HG02678 (cell line): ENCODE data around the gene PRPF6.

Experiments
- ATAC-seq: cut with Tn5 transposase; IDR thresholded peaks from one replicate; pipeline ENCODE4 v1.9.1; 2021; ENCODE audit warnings: mild to moderate bottlenecking, moderate library complexity; ENCODE audit not compliant: unreplicated experiment

Gene PRPF6

DNA sequence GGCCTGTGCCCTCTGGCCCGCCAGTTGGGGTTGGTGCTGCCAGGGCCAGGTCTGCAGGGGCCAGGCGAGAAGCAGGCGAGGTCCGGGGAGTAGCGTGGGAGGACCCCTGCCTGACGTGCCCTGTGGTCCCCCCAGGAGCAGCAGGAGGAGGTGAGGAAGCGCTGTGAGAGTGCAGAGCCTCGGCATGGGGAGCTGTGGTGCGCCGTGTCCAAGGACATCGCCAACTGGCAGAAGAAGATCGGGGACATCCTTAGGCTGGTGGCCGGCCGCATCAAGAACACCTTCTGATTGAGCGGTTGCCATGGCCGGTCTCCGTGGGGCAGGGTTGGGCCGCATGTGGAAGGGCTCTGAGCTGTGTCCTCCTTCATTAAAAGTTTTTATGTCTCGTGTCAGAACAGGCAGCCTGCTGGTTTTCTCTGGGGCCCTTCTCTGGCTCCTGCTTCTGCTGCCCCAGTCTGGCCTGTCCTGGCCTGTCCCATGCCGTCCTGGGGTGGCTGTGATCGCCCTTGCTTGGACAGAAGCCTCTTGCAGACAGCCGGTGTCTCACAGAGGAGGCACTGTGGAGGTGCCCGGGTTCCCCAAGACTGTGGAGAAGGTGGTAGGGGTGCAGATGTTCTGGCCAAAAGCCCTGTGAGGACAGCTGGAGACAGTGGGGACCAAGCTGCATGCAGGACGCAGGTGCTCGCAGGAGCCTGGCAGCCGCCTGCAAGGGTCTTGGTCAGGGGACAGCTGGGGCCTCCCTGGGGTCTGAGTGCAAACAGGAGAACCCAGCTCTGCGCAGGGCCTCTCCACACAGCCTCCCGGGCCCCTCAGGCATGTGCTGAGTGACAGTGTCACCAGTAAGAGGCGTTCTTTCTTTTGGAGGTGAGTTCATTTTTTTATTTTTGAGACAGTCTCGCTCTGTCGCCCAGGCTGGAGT is 52.0 kb downstream of the PRPF6 start:
- ATAC-seq: no peak

DNA sequence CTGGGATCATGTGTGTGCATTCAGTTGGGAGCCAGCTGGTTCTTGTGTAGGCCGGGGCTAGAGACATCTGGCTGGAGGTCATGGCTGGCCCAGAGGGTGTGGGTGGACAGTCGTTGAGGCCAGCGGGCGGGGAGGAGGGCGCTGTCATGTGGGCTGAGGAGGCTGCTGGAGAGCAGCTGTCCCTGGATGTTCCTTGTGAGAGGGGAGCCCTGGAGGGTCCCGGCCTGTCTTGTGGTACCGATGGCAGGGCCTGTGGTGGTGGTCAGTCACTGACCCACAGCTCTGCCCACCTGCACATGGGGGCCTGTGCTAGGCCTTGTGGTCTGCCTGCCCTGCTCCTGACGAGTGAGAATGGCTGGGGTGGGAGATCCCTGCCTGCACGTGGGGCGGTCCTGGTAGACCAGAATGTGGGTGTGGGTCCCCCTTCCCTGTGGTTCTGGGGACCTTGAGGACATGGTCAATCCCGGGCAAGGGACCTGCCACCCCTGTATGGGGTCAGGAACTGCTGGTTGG is 53.1 kb downstream of the PRPF6 start:
- no peak for ATAC-seq

DNA sequence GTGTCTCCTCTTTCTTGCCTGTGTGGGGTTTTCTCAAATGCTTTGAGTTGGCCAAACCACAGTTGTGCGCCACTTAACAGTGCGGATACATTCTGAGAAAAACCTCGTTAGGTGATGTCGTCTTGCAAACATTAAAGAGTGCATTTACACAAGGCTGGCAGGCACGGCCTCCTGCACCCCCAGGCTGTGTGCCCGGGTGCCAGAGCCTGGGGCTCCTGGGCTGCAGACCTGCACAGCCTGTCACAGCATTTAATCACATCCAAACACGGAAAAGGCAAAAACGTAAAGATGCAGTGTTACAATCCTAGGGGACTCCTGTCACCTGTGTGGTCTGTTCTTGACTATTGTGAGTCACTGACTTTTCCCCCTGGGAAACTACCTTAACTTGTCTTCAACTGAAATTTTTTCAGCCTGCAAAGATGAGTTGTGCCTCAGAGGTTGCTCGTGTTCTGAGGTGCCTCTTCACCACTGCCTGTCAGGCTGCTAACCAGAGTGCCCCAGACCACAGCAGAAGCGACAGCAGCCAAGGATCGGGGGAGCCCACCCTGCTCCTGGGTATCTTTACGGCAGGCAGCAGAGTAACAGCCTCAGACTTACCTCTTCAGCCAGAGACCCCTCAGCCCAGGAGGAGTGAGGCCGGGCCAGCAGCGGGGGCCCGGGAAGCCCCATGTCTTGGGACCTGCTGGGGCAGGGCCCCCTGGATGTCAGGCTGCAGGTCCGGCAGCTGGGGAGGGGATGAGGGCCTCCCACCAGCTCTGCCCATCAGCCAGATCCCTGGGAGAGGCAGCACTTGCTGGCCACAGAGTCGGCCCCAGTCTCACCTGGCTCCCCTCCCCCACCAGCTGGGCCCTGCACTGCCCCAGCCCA is 54.4 kb downstream of the PRPF6 start:
- ATAC-seq: no peak

DNA sequence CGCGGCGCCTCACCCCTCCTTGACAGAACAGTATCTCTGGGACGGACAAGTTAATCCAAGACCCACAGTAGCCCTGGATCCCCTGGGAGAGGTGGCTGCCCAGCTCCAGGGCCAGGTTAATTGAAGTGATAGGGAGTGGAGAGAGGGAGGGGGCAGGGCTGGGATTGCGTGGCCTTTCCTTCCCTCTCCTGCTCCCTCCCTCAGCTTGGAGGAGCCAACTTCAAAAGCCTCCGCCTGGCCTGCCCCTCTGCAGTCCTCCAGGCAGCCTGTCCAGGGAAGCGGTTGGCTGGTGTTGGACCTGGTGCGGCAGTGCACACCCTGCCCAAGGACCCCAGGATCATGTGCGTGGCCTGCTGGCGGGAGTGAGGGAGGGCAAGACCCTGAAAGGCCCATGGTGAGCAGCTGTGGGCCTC is 55.0 kb downstream of the PRPF6 start, which contains the start of gene C20orf204:
Gene C20orf204 (plus strand): TSS at position 250 of the 413 bp plus-strand sequence. CDS start 142 bp downstream, at position 392.
- ATAC-seq: no peak

DNA sequence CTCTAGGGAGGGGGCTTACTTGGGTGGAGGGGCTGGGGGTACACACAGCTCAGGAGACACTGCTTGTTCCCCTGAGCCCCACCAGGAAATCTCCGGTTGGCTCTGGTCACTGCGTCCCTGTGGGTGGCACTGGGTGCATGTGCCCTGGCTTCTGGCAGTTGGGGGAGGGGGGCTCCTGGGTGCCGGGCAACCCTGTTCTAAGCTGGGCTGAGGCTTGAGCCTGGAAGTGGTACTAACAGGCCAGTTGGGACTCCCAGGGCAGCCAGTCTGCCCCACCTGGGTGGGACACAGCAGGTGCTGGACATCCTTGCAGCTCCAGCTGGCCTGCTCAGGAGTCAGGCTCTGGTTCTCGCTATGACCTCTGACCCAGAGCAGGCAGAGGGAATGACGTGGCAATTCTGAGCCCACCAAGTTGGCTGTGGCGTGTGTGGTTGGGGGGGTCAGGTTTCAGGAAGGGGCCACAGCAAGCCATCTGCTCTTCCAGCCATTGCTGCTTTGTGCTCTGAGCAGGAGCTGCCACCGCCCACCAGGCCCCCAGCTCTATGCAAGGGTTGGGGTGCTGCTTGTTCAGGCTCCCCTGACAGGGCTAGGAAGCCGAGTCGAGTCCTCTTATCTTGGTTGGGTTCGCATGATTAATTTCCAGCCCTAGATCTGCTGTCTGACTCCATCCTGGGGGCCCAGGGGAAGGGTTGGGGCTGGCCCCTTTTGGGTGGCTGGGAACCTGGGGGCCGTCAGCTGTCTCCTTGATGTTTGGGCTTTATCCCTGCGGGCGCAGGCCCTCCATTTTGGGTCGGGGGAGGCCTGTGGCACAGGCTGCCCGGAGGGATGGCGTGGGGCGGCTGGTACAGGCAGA is 55.6 kb downstream of the PRPF6 start:
- no peak for ATAC-seq

DNA sequence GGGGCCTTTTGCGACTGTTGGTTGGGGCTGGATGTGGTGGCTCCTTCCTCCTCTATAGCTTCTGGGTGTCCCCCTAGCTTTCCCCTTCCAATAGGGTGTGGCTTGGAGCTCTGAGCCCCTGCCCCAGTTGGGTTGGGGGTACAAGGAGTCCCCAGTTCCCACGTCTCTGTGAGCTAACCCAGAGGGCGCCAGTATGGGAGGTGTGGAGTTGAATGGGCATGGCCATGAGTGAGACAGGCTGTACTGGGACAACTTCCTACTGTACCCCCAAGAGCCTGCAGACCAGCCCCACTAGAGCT is 56.2 kb downstream of the PRPF6 start:
- no peak for ATAC-seq

DNA sequence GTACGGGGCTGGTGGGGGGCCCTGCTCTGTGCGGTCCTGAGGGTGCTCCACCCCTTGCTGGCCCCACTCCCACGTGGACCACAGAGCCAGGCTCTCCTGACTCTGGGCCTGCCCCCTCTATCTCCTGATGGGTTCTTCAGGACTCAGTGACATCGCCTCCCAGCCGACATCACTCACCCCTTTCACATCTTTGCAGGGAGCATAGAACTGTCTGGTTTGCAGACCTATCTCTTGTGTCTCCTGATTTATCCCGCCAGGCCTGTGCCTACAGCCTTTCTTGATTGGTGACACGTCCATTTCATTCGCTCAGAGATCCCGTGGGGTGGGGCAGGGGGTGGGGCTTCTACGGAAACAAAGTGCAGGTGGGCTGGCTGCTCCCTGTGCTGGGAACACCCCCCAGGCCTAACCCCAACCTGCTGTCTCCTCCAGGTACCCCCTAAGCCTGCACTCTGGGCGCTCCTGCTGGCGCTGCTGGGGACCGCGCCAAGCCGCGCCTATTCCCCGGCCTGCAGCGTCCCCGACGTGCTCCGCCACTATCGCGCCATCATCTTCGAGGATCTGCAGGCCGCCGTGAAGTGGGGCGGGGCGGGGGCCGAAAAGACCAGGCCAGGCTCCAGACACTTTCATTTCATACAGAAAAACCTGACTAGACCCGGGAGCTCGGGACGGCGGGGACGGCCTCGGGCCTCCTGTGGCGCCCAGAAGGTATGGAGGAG is 56.7 kb downstream of the PRPF6 start:
- no peak for ATAC-seq

DNA sequence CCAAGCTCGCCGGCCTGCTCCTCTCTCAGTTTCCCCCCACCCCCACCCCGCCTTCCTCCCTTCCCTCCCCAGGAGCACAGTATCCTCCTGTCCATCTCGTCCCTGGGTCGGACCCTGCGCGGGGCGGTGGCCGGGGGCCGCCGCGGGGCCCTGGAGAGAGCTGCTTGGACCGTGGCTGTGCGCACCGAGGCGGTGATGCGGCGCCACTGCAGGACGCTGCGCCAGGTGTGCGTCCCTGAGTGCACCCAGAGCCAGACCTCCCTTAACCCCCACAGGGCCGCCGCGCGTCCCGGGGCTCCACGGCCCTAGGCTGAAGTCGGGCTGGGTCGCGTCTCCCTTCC is 57.3 kb downstream of the PRPF6 start:
- ATAC-seq: peak; percentile 14

DNA sequence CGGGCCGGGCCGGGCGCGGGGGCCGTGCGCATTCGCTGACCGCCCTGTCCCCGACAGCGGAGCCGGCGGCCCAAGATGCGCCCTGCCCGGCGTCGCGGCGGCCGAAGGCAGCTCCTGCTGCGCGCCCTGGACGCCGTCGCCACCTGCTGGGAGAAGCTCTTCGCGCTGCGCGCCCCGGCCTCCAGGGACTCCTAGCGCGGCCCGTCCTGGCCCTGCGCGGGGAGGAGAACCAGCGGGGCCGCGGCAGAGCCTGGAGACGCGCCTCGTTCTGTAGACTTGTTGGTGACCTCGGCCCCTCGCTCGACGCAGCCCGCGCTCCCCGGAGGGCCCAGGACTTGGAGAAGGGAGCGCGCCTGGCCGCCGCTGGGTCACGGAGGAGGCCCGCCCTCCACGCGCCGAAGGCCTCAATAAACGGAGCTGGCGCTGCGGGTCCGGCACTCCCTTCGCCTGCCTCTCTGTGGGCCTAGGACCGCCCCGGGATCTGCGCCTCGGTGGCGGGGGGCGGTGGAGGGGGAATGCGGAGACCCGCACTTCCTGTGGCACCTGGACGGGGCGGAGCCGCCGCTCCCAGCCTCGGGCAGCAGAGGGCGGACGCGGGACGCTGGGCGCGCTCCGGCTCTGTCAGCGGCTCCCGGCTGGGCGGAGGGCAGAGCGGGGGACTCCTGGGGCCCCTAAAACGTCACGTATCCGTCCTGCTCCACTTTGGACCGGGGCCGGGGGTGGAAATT is 57.8 kb downstream of the PRPF6 start:
- ATAC-seq: peak; percentile 54

DNA sequence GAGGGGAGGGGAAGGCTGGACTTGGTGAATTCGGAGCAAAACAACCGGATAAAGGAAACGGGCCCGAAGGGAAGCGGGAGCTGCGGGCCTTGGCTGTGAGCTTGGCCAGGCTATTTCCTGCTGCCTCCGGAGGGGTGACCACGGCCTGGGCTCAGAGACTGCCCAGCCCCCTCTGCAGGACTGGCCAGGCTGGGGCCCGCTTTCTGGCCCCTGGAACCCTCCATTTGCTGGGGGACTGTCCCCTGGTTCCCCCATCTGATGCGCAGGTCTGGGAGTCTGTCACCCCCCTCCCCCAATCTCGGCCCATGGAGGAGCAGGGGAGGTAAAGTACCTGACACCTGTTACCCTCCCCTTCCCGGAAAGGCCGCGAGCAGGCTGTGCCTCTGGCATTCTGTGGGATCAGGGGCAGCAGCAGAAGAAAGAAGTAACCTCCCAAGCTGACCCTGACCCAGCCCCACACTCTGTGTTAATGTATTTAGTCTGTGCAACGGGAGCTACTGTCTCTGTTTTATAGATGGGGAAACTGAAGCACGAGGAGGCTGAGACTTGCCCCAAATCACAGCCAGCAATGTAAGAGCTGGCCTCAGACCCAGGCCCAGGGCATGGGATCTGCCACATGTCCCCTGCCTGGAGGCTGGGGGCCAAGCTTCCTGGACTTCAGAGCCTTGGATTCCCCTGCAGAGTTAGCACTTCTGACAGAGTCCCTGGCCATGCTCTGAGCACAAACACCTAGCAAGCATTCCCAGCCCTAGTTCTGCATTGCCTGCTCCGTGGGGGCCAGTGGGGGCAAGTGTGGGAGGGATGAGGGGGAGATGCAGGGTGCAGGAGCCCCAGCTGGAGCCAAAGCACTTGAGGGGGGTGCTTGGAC is 58.6 kb downstream of the PRPF6 start:
- no peak for ATAC-seq

DNA sequence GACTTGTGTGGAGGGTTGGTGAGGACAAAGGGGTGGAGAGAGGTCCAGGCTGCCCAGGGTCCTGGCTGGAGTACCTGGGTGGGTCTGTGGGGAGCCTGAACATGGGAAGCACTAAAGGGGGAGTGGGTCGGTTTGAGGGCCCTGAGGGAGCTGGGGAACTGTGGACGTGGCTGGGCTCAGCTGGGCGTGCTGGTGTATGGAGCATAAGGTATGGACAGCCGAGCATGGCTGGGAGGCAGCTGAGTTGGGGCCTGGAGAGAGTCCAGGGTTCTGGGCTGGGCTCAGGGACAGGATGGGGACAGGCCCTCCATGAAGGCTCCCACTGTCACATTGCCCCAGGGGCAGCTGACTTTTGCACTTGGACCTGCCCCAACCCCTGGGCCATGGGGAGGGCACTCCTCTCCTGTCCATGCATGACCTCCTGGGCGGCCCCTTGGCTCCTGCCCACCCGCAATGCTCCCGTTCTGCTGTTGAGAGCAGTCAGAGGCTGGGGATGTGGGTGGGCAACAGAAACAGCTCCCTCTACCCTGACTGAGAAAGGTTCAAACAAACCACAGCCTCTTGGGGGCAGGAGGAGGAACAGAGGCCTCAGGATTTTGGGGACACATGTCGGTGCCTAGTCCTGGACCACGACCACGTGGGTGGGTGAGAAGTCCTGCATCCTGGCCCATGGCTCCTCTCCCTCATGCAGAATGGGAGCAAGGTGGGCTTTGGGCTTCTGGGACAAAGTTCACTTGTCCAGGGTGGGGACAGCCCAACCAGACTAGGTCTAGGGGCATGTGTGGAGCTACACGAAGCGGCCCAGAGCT is 59.5 kb downstream of the PRPF6 start:
- no peak for ATAC-seq

DNA sequence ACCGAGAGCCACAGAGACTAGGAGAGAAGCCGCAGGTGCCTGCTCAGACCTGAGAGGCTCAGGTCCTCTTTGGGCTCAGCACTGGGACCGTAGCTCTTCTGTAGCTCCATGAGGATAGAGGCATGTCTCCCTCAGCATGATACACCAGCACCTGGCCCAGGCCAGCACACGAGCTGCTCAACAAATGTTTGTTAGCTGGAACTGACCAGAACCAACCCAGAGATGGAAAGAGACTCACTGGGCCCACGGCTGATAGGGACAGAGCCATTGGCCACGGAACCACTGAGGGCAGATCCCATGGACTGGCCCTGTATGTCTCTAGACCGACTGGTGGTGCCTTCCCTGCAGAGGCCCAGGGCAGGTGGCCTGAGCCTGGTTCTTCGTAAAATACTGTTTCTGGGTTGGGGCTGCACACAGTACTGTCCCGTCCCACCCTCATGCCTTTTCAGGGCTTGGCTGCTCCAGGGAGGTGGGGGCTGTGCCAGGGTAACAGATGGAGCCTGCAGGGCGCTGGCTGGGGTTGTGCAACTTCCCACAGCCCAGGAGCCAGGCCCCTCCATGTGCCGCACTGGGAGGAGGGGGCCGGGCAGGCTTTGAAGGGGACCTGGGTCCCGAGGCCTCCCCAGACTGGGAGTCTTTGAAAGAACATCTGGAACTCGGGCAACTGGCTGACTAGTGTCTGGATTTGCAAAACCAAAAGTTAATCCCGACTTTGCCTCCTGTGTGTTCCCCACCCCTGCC is 60.3 kb downstream of the PRPF6 start:
- ATAC-seq: no peak

DNA sequence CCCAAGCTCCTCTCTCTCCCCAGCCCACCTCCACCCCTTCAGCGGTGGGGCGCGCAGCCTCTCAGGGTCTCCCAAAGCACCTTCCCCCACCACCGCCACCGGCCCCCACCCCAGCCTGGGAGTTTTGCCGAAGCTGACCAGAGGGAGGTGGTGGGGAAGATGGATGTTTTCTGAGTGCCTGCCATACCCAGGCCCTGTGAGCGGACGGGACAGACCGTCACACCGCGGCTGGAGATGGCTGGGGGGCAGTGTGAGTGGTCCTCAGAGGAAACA is 60.8 kb downstream of the PRPF6 start:
- no peak for ATAC-seq

DNA sequence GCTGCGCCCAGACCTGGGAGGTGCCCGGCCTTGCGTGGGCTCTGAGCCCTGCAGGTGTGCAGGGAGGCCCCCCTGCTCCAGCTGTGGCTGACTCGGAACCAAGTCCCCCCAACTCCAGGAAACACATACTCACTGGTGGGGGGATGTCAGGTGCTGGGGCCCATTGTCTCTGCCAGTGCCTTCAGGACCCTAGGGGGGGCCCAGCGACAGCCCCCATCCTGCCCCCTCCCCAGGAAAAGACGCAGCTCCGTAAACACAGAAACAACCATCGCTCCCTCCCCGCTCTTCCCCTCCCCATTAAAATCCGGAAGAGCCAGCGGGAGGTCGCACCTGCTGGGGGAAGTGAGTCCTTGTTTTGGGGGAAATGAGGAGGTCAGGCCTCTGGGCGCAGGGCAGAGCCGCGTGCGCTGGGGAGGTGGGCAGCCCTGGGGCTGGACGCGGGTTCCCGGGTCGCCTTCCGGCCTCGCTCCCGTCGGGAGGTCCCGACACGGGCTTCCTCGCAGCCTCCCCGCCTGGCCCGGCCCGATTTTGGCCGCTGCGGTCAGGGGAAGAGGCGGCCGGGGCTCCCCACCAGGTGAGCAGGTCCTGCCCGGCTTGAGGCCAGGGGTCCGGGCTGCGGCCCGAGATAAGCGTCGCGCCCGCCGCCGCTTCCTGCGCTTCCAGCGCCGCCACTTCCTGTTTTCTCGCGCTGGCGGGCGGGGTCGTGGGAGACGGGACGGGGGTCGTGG is 61.3 kb downstream of the PRPF6 start:
- no peak for ATAC-seq

DNA sequence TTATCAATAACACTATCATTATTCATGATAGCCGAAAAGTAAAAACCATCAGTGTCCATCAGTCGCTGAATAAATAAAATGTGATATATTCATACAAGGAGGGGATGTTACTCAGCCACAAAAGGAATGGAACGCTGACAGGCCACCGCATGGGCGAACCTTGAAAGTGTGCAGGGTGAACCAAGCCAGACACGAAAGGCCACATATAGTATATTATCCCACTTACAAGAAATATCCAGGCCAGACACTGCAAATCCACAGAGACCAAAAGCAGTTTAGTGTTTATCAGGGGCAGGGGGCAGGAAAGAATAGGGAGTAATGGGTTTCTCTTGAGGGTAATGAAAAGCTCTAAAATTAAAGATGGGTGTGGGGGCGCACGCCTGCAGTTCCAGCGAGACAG is 62.8 kb downstream of the PRPF6 start:
- ATAC-seq: no peak

DNA sequence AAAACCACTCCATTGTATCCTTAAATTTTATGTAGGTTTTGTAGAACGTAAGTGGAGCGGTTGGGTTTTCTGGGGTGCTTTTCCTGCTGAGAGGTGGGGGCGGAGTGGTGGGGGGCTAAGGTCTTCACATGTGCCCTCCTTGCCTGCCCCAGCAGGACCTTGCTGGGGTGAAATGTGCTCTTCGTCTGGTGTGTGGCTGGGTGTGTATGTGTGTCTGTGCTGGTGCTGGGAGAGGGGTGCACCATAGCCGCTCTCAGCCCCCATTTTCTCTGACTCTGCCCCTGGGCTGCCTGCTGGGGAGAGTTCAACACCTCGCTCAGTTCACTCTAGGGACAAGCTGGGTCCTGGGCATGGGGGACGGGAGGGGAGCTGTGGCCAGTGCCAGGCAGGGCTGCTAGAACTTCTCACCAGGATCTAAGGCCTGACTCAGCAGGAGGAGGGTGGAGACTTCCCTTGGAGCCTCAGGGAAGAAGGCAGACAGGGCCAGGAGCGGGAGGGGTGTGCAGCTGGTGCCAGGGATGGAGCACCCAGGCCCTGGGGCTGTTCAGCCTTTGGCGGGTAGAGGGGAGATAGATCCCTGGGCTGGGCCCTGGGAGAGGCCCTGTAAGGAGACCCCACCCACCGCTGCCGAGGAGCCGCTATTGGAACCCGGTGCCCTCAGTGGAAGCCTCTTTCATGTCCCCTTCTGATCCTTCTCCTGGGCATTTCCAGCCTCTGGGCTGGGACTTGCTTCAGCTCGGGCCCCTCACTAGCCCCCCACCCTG is 63.7 kb downstream of the PRPF6 start:
- no peak for ATAC-seq
